Measurements from ENCODE around the gene BEND3. TPM values are rescaled to one million over a fixed set of nuclear protein-coding genes. Genes with fewer than 3 reads are reported as not detected.

BEND3 gene
- total RNA-seq, 1 donor from 2014 or later, result 10.5 TPM

- Mint-ChIP-seq H3K36me3 (no peaks in the 10 kb centered on the region), H3K4me3 (no peak overlapping the region), H3K27me3 (ENCODE audit: low read depth) (no peaks in the 10 kb centered on the region), H3K9me3 (no peaks in the 10 kb centered on the region), H3K4me1 (peaks cover 5% of the 10 kb centered on the region), H3K27ac (no peak overlapping the region)
- TF ChIP-seq CTCF (IDR thresholded peaks at IDR 0.05; ENCODE audit: unreplicated experiment), result no peak
- no peak for DNase-seq (ENCODE audit: low spot score in 2 of 2, unreplicated experiment in 2 of 2)
Observed at GRCh38 chr6:107124934-107125348, 9.6 kb upstream of the BEND3 start.

- TF ChIP-seq CTCF (IDR thresholded peaks at IDR 0.05; ENCODE audit: unreplicated experiment), result no peak
- H3K9me3 Mint-ChIP-seq, result no peaks in the 10 kb centered on the region
- no peak overlapping the region for H3K27ac Mint-ChIP-seq
- H3K4me1 Mint-ChIP-seq, result no peaks in the 10 kb centered on the region
- DNase-seq (ENCODE audit: low spot score in 2 of 2, unreplicated experiment in 2 of 2), result no peak
- peaks cover 2% of the 10 kb centered on the region for H3K27me3 Mint-ChIP-seq (ENCODE audit: low read depth)
- no peaks in the 10 kb centered on the region for H3K36me3 Mint-ChIP-seq
- H3K4me3 Mint-ChIP-seq, result no peak overlapping the region
Observed at GRCh38 chr6:107123501-107123900, 8.2 kb upstream of the BEND3 start.

- DNase-seq (ENCODE audit: low spot score in 2 of 2, unreplicated experiment in 2 of 2), result no peak
- no peak overlapping the region for H3K27ac Mint-ChIP-seq
- H3K36me3 Mint-ChIP-seq, result no peaks in the 10 kb centered on the region
- H3K4me1 Mint-ChIP-seq, result no peaks in the 10 kb centered on the region
- H3K4me3 Mint-ChIP-seq, result no peak overlapping the region
- H3K27me3 Mint-ChIP-seq (ENCODE audit: low read depth), result peaks cover 4% of the 10 kb centered on the region
- no peaks in the 10 kb centered on the region for H3K9me3 Mint-ChIP-seq
- TF ChIP-seq CTCF (IDR thresholded peaks at IDR 0.05; ENCODE audit: unreplicated experiment), result no peak
Observed at GRCh38 chr6:107122748-107123147, 7.4 kb upstream of the BEND3 start.

GRCh38 chr6:107121964-107122495 lies 6.7 kb upstream of the BEND3 start:
- peaks cover 1% of the 10 kb centered on the region for H3K4me1 Mint-ChIP-seq
- no peaks in the 10 kb centered on the region for H3K36me3 Mint-ChIP-seq
- no peak for DNase-seq (ENCODE audit: low spot score in 2 of 2, unreplicated experiment in 2 of 2)
- H3K4me3 Mint-ChIP-seq, result no peak overlapping the region
- H3K9me3 Mint-ChIP-seq, result no peaks in the 10 kb centered on the region
- no peak for TF ChIP-seq CTCF (IDR thresholded peaks at IDR 0.05; ENCODE audit: unreplicated experiment)
- H3K27me3 Mint-ChIP-seq (ENCODE audit: low read depth), result peaks cover 8% of the 10 kb centered on the region
- H3K27ac Mint-ChIP-seq, result no peak overlapping the region

GRCh38 chr6:107121266-107121665 lies 6.0 kb upstream of the BEND3 start:
- no peak for DNase-seq (ENCODE audit: low spot score in 2 of 2, unreplicated experiment in 2 of 2)
- H3K4me1 Mint-ChIP-seq, result peaks cover 9% of the 10 kb centered on the region
- no peaks in the 10 kb centered on the region for H3K36me3 Mint-ChIP-seq
- no peak for TF ChIP-seq CTCF (IDR thresholded peaks at IDR 0.05; ENCODE audit: unreplicated experiment)
- no peak overlapping the region for H3K4me3 Mint-ChIP-seq
- no peaks in the 10 kb centered on the region for H3K9me3 Mint-ChIP-seq
- no peak overlapping the region for H3K27ac Mint-ChIP-seq
- H3K27me3 Mint-ChIP-seq (ENCODE audit: low read depth), result peaks cover 13% of the 10 kb centered on the region

GRCh38 chr6:107120404-107120803 lies 5.1 kb upstream of the BEND3 start:
- peaks cover 13% of the 10 kb centered on the region for H3K27me3 Mint-ChIP-seq (ENCODE audit: low read depth)
- no peak overlapping the region for H3K4me3 Mint-ChIP-seq
- H3K27ac Mint-ChIP-seq, result no peak overlapping the region
- H3K36me3 Mint-ChIP-seq, result no peaks in the 10 kb centered on the region
- TF ChIP-seq CTCF (IDR thresholded peaks at IDR 0.05; ENCODE audit: unreplicated experiment), result no peak
- H3K4me1 Mint-ChIP-seq, result peaks cover 12% of the 10 kb centered on the region
- H3K9me3 Mint-ChIP-seq, result no peaks in the 10 kb centered on the region
- no peak for DNase-seq (ENCODE audit: low spot score in 2 of 2, unreplicated experiment in 2 of 2)
